NCI-H1436 treated with DMSO at 0.1 percent for 48 hours (cell line): ENCODE data around the gene PUS1.

ENCODE experiments used
- DNase-seq: peaks from one replicate; lab custom pipeline; 2025; lab: John Stamatoyannopoulos, UW

Gene PUS1

DNA sequence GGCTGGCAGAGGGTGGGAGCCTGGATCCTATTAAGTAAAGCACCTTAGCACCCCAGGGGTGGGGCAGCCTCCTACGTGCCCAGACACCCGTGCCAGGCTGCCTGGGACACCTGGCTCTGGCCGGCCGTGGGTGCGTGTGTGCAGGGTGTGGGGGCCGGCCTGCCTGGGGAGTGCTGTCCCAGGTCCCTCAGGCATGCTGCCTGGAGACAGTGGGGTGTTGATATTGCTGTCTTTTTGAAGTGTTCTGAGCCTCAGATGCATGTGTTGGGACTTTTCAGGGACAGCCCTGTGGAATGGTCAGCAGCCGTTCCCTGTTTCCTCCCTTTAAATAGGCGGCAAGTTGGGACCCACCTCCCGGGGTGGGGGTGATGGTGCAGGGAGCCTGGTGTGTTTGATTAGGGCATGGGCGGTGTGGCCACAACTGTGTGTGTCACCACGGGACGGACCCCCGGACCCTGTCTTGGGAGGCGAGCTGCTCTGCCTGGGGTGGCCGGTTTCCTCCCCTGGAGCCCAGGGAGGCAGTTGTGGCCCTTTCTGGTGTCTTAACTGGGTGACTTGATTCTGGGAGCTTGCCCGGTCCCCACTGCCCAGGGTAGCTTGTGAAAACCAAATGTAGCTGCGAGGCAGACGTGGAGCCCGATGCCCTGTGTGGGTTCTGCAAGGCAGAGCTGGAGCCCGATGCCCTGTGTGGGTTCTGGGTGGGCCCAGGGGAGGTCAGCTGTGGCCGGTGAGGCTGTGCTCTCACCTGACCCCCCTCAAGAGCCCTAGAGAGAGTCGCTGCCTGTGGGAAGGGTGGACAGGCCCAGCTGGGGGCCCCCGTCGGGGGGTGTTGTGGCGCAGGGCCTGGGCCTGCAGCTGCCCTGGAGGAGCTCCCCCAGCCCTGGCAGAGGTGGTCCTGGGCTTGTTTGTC lies 26.5 kb upstream of the PUS1 start:
- no peak for DNase-seq

GRCh38 chr12:131903270-131904255 lies 25.5 kb upstream of the PUS1 start:
- DNase-seq = no peak

GRCh38 chr12:131904346-131904745 lies 24.7 kb upstream of the PUS1 start:
- DNase-seq = no peak

GRCh38 chr12:131905081-131905629 lies 23.9 kb upstream of the PUS1 start:
- DNase-seq = no peak

DNA sequence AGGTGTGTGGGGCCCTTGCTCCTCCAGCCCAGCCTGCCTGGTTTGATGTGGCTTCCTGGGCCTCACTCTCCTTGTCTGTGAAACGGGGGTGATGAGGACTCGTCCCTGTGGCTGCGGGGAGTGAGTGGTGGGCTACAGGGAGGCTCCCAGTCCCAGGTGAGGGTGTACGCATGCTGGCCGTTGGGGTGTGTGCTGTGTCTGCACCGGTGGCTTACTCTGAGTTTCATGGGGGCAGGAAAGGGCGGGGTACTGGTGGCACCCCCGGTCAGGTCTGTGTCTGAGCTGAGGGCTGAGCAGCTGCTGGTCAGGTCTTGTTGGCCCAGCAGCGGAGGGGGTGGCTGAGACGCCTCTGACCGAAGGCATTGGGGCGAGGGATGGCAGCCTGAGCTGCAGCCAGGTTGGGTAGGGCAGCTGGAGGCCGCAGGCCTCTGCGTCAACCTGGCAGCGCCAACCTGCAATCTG lies 23.4 kb upstream of the PUS1 start:
- no peak for DNase-seq

GRCh38 chr12:131907379-131908091 lies 21.5 kb upstream of the PUS1 start:
- no peak for DNase-seq

DNA sequence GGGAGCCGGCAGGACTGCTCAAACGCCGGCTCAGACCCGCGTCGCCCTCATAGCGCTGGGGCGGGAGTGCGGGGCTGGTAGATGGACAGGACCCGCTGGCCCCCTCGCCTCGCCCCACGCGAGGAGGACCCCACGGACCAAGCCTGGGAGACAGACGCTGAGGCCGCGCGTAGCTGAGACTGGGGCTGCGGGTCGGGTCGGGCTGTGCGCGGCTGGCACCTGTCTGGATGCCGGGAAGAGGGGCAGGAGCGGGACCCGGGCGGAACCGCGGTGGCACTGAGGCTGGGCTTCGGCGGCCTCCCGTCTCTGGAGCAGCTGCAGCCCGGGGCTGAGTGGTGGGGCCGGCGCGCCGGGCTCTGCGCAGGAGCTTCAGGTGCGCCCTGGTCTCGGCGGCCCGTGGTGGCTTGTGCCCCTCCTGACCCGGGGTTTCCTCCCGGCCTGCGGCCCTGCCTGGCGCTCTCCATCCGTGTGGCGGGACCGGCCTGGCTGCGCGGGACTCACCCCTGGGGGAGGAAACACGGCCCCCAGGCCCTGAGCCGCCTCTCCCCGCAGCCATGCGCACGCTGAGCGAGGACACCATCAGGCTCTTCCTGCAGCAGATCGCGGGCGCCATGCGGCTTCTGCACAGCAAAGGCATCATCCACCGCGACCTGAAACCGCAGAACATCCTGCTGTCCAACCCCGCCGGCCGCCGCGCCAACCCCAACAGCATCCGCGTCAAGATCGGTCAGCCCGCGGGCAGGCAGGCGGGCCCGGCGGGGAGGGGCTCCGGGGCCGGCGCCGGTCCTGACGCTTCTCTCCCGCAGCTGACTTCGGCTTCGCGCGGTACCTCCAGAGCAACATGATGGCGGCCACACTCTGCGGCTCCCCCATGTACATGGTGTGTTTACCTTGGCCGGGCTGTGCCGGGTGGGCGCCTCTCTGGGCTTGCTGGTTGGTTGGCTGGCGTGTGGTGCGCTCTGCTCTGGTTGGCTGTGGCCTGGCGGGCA lies 20.7 kb upstream of the PUS1 start:
- DNase-seq = no peak

- no peak for DNase-seq
These were observed 19.9 kb upstream of the PUS1 start for GRCh38 chr12:131909081-131909751.

DNA sequence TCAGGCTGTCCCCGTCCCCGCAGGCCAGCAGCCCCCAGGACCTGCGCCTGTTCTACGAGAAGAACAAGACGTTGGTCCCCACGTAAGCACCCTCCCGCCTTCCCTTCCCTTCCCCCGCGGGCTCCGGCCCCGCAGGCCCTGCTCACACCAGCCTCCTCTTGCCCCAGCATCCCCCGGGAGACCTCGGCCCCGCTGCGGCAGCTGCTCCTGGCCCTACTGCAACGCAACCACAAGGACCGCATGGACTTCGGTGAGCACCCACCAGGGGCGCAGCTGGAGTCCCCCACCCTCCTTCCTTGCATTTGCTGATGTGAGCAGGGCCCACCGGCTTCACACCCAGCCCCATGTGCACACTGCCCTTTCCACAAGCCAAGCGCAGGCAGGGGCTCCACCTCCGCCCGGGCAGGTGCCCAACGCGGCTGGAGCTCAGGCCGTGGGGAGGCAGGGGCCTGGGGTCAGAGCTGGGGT lies 19.3 kb upstream of the PUS1 start:
- DNase-seq = no peak

GRCh38 chr12:131910302-131911027 lies 18.6 kb upstream of the PUS1 start:
- no peak for DNase-seq

- DNase-seq = no peak
These were observed 17.9 kb upstream of the PUS1 start for GRCh38 chr12:131911028-131911650.

DNA sequence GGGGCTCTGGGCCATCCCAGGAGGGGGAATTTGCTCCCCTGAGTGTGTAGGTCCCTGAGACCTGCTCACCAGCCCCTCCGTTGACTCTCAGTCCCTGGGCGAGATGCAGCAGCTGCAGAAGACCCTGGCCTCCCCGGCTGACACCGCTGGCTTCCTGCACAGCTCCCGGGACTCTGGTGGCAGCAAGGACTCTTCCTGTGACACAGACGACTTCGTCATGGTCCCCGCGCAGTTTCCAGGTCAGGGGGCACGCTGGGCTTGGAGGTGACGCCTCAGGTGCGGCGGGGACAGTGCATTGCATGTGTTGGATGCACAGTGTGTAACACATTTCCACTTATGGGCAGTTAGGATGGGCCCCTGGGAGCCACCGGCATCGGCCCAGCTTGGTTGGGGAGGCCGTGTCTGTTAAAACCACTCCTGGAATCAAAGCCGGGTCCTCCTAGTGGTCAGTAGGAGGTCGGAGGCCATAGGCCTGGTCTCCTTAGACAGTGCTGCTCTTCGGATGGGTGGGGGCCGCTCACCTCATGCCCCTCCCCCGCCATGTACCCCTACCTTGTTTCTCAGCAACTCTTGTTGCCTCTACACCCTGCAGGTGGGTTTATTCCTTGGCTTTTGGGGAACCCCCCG lies 17.1 kb upstream of the PUS1 start:
- DNase-seq = no peak

DNA sequence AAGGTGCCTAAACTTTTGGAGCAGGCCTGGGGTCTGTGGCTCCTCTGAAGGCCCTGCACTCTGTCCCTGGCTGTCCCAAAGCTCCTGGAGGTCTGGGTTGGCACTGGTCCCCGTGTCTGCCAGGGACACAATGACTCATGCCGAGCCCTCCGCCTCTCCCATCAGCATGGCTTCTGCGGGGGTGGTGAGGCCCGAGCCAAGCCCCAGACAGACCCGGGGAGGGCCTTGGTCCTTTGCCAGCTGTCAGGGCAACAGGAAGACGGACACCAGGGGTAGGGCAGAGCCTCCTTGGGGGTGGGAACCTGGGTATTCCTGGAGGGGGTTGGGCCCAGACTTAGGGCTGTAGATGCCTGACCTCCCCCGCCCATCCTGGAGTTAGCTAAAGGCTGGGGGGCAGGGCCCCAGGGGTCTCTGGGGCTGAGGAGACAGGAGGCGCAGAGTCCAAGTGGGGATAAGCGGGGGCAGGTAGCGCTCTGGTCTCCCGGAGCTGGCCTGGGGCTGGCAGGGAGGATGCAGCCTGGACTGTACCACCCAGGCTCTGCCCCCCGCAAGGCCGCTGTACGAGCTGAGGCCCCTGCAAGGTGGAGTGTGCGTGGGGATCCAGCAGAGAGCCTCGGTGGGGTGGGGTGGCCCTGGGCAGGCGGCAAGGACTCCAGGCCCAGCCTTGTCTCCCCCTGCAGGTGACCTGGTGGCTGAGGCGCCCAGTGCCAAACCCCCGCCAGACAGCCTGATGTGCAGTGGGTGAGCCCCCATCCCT lies 16.4 kb upstream of the PUS1 start:
- DNase-seq = no peak

DNA sequence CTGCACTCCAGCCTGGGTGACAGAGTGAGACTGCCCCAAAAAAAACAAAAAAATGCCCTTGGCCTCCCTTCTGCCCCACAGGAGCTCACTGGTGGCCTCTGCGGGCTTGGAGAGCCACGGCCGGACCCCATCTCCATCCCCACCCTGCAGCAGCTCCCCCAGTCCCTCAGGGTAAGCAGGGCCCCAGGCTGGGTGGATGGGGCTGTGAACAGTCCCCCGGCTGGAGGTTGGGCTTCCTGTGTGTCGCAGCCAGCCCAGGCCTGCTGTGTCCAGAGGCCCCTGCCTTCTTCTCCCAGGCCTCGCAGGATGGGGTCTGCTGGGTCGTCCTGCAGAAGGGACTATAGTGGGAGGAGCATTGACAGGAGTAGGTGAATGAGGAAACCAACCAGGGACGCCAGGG lies 15.4 kb upstream of the PUS1 start:
- DNase-seq = no peak

- no peak for DNase-seq
These were observed 14.8 kb upstream of the PUS1 start for GRCh38 chr12:131914179-131914702.

DNA sequence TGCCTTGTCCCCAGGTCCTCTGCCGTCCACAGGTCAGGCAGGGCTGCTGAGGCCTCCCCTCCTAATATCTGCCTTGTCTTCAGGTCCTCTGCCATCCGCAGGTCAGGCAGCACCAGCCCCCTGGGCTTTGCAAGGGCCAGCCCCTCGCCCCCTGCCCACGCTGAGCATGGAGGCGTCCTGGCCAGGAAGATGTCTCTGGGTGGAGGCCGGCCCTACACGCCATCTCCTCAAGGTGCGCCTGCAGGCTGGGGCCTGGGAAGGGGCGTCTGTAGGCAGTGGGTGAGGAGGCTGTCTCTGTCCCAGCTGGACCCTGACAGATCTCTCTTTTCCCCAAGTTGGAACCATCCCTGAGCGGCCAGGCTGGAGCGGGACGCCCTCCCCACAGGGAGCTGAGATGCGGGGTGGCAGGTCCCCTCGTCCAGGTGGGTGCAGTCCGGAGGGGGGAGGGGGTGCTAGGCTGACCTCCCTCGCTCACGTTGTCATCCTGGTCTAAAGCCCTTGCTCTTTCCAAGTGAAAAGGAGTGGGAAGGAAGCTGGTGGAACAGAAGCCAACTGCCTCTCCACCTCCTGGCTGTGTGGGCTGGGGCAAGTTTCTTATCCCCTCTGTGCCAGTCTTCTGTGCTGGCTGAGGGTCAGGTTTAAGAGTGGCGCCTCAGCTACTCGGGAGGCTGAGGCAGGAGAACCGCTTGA lies 13.9 kb upstream of the PUS1 start:
- DNase-seq = no peak

DNA sequence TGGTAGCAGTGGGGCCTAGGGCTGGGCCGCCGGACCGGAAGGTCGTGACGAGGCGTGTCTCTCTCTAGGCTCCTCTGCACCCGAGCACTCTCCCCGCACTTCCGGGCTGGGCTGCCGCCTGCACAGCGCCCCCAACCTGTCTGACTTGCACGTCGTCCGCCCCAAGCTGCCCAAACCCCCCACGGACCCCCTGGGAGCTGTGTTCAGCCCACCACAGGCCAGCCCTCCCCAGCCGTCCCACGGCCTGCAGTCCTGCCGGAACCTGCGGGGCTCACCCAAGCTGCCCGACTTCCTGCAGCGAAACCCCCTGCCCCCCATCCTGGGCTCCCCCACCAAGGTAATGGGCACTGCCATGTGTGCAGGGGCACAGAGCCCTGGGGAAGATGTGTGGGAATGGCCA lies 13.3 kb upstream of the PUS1 start:
- DNase-seq = no peak
